Measurements from ENCODE around the gene TOGARAM1.

DNA sequence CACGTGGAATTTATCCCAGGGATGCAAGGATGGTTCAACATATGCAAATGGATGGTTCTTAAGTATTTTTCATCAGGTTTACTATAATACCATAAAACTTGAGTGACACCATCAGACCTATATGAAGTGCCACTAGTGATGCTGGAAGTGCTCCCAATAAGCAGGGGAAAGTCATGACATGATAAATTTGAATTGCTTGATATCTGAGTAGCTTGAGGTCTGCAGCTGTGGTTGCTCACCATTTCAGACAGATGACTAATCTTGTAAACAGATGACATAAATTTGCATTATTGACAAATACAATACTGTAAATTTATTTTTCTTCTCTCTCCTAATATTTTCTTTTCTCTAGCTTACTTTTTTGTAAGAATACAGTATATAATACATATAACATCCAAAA is 108.2 kb downstream of the TOGARAM1 start:
- TF ChIP-seq ZNF76 (tag by site-specific recombination; IDR thresholded peaks at IDR 0.05; ENCODE audit: borderline replicate concordance, low read depth) (no peak), ZNF311 (tag by site-specific recombination; IDR thresholded peaks at IDR 0.05; ENCODE audit: borderline replicate concordance) (no peak), SP7 (tag by site-specific recombination; IDR thresholded peaks at IDR 0.05) (no peak), ZNF561 (tag by site-specific recombination; IDR thresholded peaks at IDR 0.05; ENCODE audit: borderline replicate concordance) (no peak), ZNF629 (tag by site-specific recombination; IDR thresholded peaks at IDR 0.05) (no peak), ZBTB8A (tag by site-specific recombination; IDR thresholded peaks at IDR 0.05) (no peak), ZNF274 (IDR thresholded peaks at IDR 0.05; ENCODE audit: low read length) (no peak), ZNF274 (tag by site-specific recombination; IDR thresholded peaks at IDR 0.05; ENCODE audit: borderline replicate concordance) (no peak), ZNF548 (tag by site-specific recombination; IDR thresholded peaks at IDR 0.05) (no peak)
- TF ChIP-seq, protein P1, sequence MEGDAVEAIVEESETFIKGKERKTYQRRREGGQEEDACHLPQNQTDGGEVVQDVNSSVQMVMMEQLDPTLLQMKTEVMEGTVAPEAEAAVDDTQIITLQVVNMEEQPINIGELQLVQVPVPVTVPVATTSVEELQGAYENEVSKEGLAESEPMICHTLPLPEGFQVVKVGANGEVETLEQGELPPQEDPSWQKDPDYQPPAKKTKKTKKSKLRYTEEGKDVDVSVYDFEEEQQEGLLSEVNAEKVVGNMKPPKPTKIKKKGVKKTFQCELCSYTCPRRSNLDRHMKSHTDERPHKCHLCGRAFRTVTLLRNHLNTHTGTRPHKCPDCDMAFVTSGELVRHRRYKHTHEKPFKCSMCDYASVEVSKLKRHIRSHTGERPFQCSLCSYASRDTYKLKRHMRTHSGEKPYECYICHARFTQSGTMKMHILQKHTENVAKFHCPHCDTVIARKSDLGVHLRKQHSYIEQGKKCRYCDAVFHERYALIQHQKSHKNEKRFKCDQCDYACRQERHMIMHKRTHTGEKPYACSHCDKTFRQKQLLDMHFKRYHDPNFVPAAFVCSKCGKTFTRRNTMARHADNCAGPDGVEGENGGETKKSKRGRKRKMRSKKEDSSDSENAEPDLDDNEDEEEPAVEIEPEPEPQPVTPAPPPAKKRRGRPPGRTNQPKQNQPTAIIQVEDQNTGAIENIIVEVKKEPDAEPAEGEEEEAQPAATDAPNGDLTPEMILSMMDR (tag by site-specific recombination; IDR thresholded peaks at IDR 0.05) = no peak
- TF ChIP-seq, protein P2, sequence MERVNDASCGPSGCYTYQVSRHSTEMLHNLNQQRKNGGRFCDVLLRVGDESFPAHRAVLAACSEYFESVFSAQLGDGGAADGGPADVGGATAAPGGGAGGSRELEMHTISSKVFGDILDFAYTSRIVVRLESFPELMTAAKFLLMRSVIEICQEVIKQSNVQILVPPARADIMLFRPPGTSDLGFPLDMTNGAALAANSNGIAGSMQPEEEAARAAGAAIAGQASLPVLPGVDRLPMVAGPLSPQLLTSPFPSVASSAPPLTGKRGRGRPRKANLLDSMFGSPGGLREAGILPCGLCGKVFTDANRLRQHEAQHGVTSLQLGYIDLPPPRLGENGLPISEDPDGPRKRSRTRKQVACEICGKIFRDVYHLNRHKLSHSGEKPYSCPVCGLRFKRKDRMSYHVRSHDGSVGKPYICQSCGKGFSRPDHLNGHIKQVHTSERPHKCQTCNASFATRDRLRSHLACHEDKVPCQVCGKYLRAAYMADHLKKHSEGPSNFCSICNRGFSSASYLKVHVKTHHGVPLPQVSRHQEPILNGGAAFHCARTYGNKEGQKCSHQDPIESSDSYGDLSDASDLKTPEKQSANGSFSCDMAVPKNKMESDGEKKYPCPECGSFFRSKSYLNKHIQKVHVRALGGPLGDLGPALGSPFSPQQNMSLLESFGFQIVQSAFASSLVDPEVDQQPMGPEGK (tag by site-specific recombination; IDR thresholded peaks at IDR 0.05) = no peak
- TF ChIP-seq, protein P3, sequence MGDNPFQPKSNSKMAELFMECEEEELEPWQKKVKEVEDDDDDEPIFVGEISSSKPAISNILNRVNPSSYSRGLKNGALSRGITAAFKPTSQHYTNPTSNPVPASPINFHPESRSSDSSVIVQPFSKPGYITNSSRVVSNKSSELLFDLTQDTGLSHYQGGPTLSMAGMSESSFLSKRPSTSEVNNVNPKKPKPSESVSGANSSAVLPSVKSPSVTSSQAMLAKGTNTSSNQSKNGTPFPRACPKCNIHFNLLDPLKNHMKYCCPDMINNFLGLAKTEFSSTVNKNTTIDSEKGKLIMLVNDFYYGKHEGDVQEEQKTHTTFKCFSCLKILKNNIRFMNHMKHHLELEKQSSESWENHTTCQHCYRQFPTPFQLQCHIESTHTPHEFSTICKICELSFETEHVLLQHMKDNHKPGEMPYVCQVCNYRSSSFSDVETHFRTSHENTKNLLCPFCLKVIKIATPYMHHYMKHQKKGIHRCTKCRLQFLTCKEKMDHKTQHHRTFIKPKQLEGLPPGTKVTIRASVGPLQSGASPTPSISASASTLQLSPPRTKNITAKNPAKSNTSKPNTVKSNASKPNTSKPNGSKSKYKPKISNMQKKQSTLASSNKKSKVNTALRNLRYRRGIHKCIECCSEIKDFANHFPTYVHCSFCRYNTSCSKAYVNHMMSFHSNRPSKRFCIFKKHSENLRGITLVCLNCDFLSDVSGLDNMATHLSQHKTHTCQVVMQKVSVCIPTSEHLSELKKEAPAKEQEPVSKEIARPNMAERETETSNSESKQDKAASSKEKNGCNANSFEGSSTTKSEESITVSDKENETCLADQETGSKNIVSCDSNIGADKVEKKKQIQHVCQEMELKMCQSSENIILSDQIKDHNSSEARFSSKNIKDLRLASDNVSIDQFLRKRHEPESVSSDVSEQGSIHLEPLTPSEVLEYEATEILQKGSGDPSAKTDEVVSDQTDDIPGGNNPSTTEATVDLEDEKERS (tag by site-specific recombination; IDR thresholded peaks at IDR 0.05) = no peak
- TF ChIP-seq, protein P4, sequence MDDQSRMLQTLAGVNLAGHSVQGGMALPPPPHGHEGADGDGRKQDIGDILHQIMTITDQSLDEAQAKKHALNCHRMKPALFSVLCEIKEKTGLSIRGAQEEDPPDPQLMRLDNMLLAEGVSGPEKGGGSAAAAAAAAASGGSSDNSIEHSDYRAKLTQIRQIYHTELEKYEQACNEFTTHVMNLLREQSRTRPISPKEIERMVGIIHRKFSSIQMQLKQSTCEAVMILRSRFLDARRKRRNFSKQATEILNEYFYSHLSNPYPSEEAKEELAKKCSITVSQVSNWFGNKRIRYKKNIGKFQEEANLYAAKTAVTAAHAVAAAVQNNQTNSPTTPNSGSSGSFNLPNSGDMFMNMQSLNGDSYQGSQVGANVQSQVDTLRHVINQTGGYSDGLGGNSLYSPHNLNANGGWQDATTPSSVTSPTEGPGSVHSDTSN (CRISPR knock-in tag; IDR thresholded peaks at IDR 0.05) = no peak
